B cell (primary cell): ENCODE results near the gene WAC.

Experiments used
- EZH2 ChIP-seq: IDR thresholded peaks from 2 replicates; pipeline ENCODE4 v1.6.1; 2012; ENCODE audit warnings: borderline replicate concordance, low read depth, mild to moderate bottlenecking, moderate library complexity, low read length; ENCODE audit not compliant: insufficient read depth, poor library complexity, severe bottlenecking
- TF ChIP-seq, protein P1 (sequence below): fragments of 200-600 bp; IDR thresholded peaks from one replicate; pipeline ENCODE4 v1.8.0; 2022; ENCODE audit warnings: antibody characterized with exemption, mild to moderate bottlenecking

- TF ChIP-seq, protein P1, sequence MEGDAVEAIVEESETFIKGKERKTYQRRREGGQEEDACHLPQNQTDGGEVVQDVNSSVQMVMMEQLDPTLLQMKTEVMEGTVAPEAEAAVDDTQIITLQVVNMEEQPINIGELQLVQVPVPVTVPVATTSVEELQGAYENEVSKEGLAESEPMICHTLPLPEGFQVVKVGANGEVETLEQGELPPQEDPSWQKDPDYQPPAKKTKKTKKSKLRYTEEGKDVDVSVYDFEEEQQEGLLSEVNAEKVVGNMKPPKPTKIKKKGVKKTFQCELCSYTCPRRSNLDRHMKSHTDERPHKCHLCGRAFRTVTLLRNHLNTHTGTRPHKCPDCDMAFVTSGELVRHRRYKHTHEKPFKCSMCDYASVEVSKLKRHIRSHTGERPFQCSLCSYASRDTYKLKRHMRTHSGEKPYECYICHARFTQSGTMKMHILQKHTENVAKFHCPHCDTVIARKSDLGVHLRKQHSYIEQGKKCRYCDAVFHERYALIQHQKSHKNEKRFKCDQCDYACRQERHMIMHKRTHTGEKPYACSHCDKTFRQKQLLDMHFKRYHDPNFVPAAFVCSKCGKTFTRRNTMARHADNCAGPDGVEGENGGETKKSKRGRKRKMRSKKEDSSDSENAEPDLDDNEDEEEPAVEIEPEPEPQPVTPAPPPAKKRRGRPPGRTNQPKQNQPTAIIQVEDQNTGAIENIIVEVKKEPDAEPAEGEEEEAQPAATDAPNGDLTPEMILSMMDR = no peak
- TF ChIP-seq EZH2 = no peak
These were observed 87.3 kb downstream of the WAC start for GRCh38 chr10:28620251-28620650.
